Measurements from ENCODE around the gene HUS1B. TPM values are rescaled to one million over a fixed set of nuclear protein-coding genes. Genes with fewer than 3 reads are reported as not detected.

The HUS1B gene
- polyA plus RNA-seq, 3 donors, result 0.23 to 0.73 TPM; not detected in 1

DNA sequence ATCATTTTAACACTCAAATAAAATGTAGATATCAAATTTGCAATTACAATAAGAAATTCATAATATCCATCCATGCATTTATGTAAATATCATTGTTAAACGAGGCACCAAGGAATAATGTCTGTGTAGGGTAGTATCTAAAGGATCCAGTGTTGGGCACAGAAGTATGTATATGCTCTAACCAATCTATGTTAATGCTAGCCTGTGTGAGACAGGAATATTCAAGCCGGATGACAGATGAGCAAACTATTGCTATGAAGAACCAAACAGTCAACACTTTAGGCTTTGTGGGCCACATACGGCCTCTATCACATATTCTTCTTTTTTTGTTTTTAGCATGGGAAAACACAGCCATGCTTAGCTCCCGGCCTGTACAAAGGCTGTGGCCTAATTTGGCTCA lies 45.0 kb downstream of the HUS1B start:
- no peak overlapping the region for H3K9ac ChIP-seq (ENCODE audit: insufficient read depth, low read length, poor library complexity, severe bottlenecking)

DNA sequence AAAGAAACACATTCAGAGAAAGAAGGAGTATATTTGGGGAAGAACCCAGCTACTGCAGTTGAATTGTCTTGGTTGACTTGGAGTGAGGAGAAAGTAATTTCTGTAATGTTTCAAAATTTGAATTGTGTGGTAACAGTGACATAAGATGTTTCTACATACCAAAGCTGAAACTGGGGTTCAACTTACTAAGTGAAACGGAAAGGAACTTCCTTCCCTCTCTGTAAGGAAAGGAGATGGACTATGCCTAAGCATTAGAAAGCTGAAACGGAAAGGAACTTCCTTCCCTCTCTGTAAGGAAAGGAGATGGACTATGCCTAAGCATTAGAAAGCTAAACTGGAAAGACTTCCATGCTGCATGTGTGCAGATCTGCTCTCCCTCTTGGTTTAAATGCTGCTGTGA lies 46.0 kb downstream of the HUS1B start:
- Histone ChIP-seq H2AFZ (ENCODE audit: insufficient read depth, low read depth, low read length, poor library complexity, severe bottlenecking) (no peak overlapping the region), H4K20me1 (ENCODE audit: insufficient read depth, low read length) (peaks cover 4% of the 10 kb centered on the region), H3K27me3 (ENCODE audit: control insufficient read depth in 2 of 2, insufficient read depth in 2 of 2, low read length in 2 of 2) (no peaks in the 10 kb centered on the region), H3K4me2 (replicated peaks; ENCODE audit: extremely low read depth, low read length, poor library complexity, severe bottlenecking) (peak overlapping the region; percentile 26), H3K9me3 (replicated peaks in 1 of 2; ENCODE audit: control insufficient read depth in 1 of 2, insufficient read depth in 1 of 2, low read length in 2 of 2) (no peaks in the 10 kb centered on the region), H3K79me2 (ENCODE audit: insufficient read depth, low read length) (no peaks in the 10 kb centered on the region), H3K9ac (ENCODE audit: insufficient read depth, low read length, poor library complexity, severe bottlenecking) (no peak overlapping the region), H3K4me1 (ENCODE audit: control insufficient read depth in 1 of 2, insufficient read depth in 2 of 2, low read length in 2 of 2) (peaks cover 16 to 22% of the 10 kb centered on the region in 2 donors), H3K4me3 (replicated peaks in 1 of 3; ENCODE audit: low read depth in 2 of 3, low read length in 3 of 3) (peak overlapping the region in 1 of 3 experiments; percentile 6), H3K27ac (ENCODE audit: low read depth in 1 of 2, low read length in 2 of 2) (peak overlapping the region in 1 of 2 donors; percentile 63), H3K36me3 (replicated peaks in 1 of 2; ENCODE audit: control insufficient read depth in 1 of 2, insufficient read depth in 2 of 2, low read length in 2 of 2) (peaks cover 7 to 36% of the 10 kb centered on the region in 2 donors)
- H3K9me3 Mint-ChIP-seq, result peaks cover 0 to 2% (median 0%) of the 10 kb centered on the region in 7 donors
- TF ChIP-seq, protein P1, sequence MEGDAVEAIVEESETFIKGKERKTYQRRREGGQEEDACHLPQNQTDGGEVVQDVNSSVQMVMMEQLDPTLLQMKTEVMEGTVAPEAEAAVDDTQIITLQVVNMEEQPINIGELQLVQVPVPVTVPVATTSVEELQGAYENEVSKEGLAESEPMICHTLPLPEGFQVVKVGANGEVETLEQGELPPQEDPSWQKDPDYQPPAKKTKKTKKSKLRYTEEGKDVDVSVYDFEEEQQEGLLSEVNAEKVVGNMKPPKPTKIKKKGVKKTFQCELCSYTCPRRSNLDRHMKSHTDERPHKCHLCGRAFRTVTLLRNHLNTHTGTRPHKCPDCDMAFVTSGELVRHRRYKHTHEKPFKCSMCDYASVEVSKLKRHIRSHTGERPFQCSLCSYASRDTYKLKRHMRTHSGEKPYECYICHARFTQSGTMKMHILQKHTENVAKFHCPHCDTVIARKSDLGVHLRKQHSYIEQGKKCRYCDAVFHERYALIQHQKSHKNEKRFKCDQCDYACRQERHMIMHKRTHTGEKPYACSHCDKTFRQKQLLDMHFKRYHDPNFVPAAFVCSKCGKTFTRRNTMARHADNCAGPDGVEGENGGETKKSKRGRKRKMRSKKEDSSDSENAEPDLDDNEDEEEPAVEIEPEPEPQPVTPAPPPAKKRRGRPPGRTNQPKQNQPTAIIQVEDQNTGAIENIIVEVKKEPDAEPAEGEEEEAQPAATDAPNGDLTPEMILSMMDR (IDR thresholded peaks at IDR 0.05), result no peak
- H3K36me3 Mint-ChIP-seq, result peaks cover 47 to 55% of the 10 kb centered on the region in 2 donors
- intact Hi-C loops (cut with micrococcal nuclease), result no loop called here
- no CpG with 5 or more reads among the region's 2 CpGs for WGBS (ENCODE audit: insufficient coverage)
- no peaks in the 10 kb centered on the region for H3K27me3 Mint-ChIP-seq (ENCODE audit: low read depth in 3 of 3)
- H3K4me3 Mint-ChIP-seq, result peak overlapping the region in 1 of 2 donors; percentile 73
- peak; percentile 23 to 26 (median 25) for DNase-seq
- H3K4me1 Mint-ChIP-seq, result peaks cover 20% of the 10 kb centered on the region
- peak overlapping the region in 6 of 7 donors; percentile 35 to 90 (median 73) for H3K27ac Mint-ChIP-seq

More for the DNA sequence above, 45.0 kb downstream of the HUS1B start:
- 0% methylated on average over 1 of the region's 4 CpGs for WGBS (ENCODE audit: insufficient coverage)
- Histone ChIP-seq H3K27ac (ENCODE audit: low read depth in 1 of 2, low read length in 2 of 2) (no peak overlapping the region), H4K20me1 (ENCODE audit: insufficient read depth, low read length) (peaks cover 4% of the 10 kb centered on the region), H3K9me3 (replicated peaks in 1 of 2; ENCODE audit: control insufficient read depth in 1 of 2, insufficient read depth in 1 of 2, low read length in 2 of 2) (no peaks in the 10 kb centered on the region), H3K4me1 (ENCODE audit: control insufficient read depth in 1 of 2, insufficient read depth in 2 of 2, low read length in 2 of 2) (peaks cover 16 to 22% of the 10 kb centered on the region in 2 donors), H2AFZ (ENCODE audit: insufficient read depth, low read depth, low read length, poor library complexity, severe bottlenecking) (no peak overlapping the region), H3K4me2 (replicated peaks; ENCODE audit: extremely low read depth, low read length, poor library complexity, severe bottlenecking) (no peak overlapping the region), H3K79me2 (ENCODE audit: insufficient read depth, low read length) (no peaks in the 10 kb centered on the region), H3K36me3 (replicated peaks in 1 of 2; ENCODE audit: control insufficient read depth in 1 of 2, insufficient read depth in 2 of 2, low read length in 2 of 2) (peaks cover under 1 to 34% of the 10 kb centered on the region in 2 donors), H3K27me3 (ENCODE audit: control insufficient read depth in 2 of 2, insufficient read depth in 2 of 2, low read length in 2 of 2) (no peaks in the 10 kb centered on the region), H3K4me3 (replicated peaks in 1 of 3; ENCODE audit: low read depth in 2 of 3, low read length in 3 of 3) (no peak overlapping the region)
- Mint-ChIP-seq H3K27me3 (ENCODE audit: low read depth in 3 of 3) (no peaks in the 10 kb centered on the region), H3K4me3 (no peak overlapping the region), H3K4me1 (peaks cover 20% of the 10 kb centered on the region), H3K36me3 (peaks cover 41 to 48% of the 10 kb centered on the region in 2 donors), H3K9me3 (no peaks in the 10 kb centered on the region), H3K27ac (no peak overlapping the region)
- intact Hi-C loops (cut with micrococcal nuclease), result no loop called here
- TF ChIP-seq, protein P1 (IDR thresholded peaks at IDR 0.05), result no peak
- no peak for DNase-seq

Data from CD14-positive monocyte (primary cell).